ENCODE measurements around the gene LLPH. TPM values are rescaled to one million over a fixed set of nuclear protein-coding genes. Genes with fewer than 3 reads are reported as not detected.
A peak's percentile ranks its signal among the peaks of the same experiment; 100 is the strongest.

Gene LLPH
- polyA plus RNA-seq, 1 donor (not counting 4 experiments of a cell fraction or from before 2014, with no cell fraction given): 36.6 TPM

DNA sequence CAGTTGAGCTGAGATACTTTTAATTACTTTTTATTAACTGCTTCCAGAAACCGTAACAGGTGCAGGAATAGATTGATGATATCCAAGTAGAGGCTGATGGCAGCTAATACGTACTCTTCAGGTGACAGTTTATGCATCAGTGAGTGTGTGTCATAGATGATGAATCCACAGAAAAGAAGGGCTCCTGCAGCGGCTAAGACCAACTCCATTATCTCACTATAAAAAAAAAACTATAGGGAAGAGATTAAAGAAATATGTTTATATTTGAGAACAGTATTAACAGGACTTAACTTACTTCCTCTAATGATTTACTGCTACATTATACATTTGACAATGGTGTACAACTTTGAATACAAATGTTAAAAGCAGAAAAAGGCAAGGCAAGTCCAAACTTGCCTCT is 7.4 kb upstream of the LLPH start:
- TF ChIP-seq EZH2 (IDR thresholded peaks at IDR 0.05; ENCODE audit: low read length) (no peak), CTCF (optimal IDR thresholded peaks at IDR 0.05 in 1 of 3, IDR thresholded peaks at IDR 0.05 in 1 of 3, conservative IDR thresholded peaks at IDR 0.05 in 1 of 3; ENCODE audit: extremely low read depth in 1 of 3, insufficient read depth in 2 of 3, low read length in 3 of 3) (no peak)
- Histone ChIP-seq H3K9me3 (ENCODE audit: control insufficient read depth, low read depth, low read length) (peaks cover 3% of the 10 kb centered on the region), H3K36me3 (ENCODE audit: control insufficient read depth in 2 of 2, extremely low read depth in 1 of 2, insufficient read depth in 2 of 2, low read length in 2 of 2) (peaks cover 3 to 17% of the 10 kb centered on the region in 2 experiments), H2AFZ (ENCODE audit: control insufficient read depth, low read length) (no peak overlapping the region), H3K4me1 (ENCODE audit: control insufficient read depth, extremely low read depth, insufficient read depth, low read length) (peaks cover 4% of the 10 kb centered on the region), H3K4me3 (ENCODE audit: control insufficient read depth in 2 of 3, extremely low read depth in 1 of 3, insufficient read depth in 2 of 3, low read depth in 1 of 3, low read length in 3 of 3) (no peak overlapping the region), H3K27me3 (ENCODE audit: control insufficient read depth, extremely low read depth, insufficient read depth, low read length) (no peaks in the 10 kb centered on the region), H3K27ac (ENCODE audit: control insufficient read depth, insufficient read depth, low read length) (no peak overlapping the region), H3K4me2 (ENCODE audit: control insufficient read depth, extremely low read depth, insufficient read depth, low read depth, low read length) (no peak overlapping the region), H3K9me1 (ENCODE audit: control insufficient read depth, extremely low read depth, insufficient read depth, low read length) (no peaks in the 10 kb centered on the region), H3K9ac (ENCODE audit: control insufficient read depth, extremely low read depth, insufficient read depth, low read length) (no peak overlapping the region), H3K79me2 (ENCODE audit: control insufficient read depth, insufficient read depth, low read length) (no peaks in the 10 kb centered on the region), H4K20me1 (ENCODE audit: control insufficient read depth, extremely low read depth, insufficient read depth, low read length) (no peaks in the 10 kb centered on the region)
- FAIRE-seq: no peak
- dilution Hi-C loops (cut with MboI; ENCODE audit: extremely low pct_ligation_motif_present, low sequenced_read_pairs): no loop called here
- DNase-seq (ENCODE audit: low read depth, low spot score): no peak

GRCh38 chr12:66132408-66132807 is 1.9 kb upstream of the LLPH start:
- Histone ChIP-seq H3K4me2 (ENCODE audit: control insufficient read depth, extremely low read depth, insufficient read depth, low read depth, low read length) (peak overlapping the region; percentile 90), H3K4me3 (ENCODE audit: control insufficient read depth in 2 of 3, extremely low read depth in 1 of 3, insufficient read depth in 2 of 3, low read depth in 1 of 3, low read length in 3 of 3) (no peak overlapping the region), H3K9me1 (ENCODE audit: control insufficient read depth, extremely low read depth, insufficient read depth, low read length) (no peaks in the 10 kb centered on the region), H3K27ac (ENCODE audit: control insufficient read depth, insufficient read depth, low read length) (no peak overlapping the region), H3K36me3 (ENCODE audit: control insufficient read depth in 2 of 2, extremely low read depth in 1 of 2, insufficient read depth in 2 of 2, low read length in 2 of 2) (peaks cover 4 to 10% of the 10 kb centered on the region in 2 experiments), H3K9ac (ENCODE audit: control insufficient read depth, extremely low read depth, insufficient read depth, low read length) (no peak overlapping the region), H3K4me1 (ENCODE audit: control insufficient read depth, extremely low read depth, insufficient read depth, low read length) (peaks cover 29% of the 10 kb centered on the region), H3K79me2 (ENCODE audit: control insufficient read depth, insufficient read depth, low read length) (peaks cover 31% of the 10 kb centered on the region), H2AFZ (ENCODE audit: control insufficient read depth, low read length) (no peak overlapping the region), H3K27me3 (ENCODE audit: control insufficient read depth, extremely low read depth, insufficient read depth, low read length) (no peaks in the 10 kb centered on the region), H4K20me1 (ENCODE audit: control insufficient read depth, extremely low read depth, insufficient read depth, low read length) (no peaks in the 10 kb centered on the region), H3K9me3 (ENCODE audit: control insufficient read depth, low read depth, low read length) (no peaks in the 10 kb centered on the region)
- TF ChIP-seq CTCF (optimal IDR thresholded peaks at IDR 0.05 in 1 of 3, IDR thresholded peaks at IDR 0.05 in 1 of 3, conservative IDR thresholded peaks at IDR 0.05 in 1 of 3; ENCODE audit: extremely low read depth in 1 of 3, insufficient read depth in 2 of 3, low read length in 3 of 3) (no peak), EZH2 (IDR thresholded peaks at IDR 0.05; ENCODE audit: low read length) (no peak)
- no peak for DNase-seq (ENCODE audit: low read depth, low spot score)
- dilution Hi-C loops (cut with MboI; ENCODE audit: extremely low pct_ligation_motif_present, low sequenced_read_pairs): no loop called here
- FAIRE-seq: peak; percentile 72
